Neuron (in vitro differentiated cells): ENCODE measurements around the gene RBM4B.

Experiments used
- H2AFZ ChIP-seq: one replicate; pipeline ENCODE4 v1.6.1; 2013; ENCODE audit warnings: low read depth, mild to moderate bottlenecking, inconsistent platforms, low read length, moderate library complexity
- H3K27me3 ChIP-seq: one replicate; pipeline ENCODE4 v1.6.1; 2013; ENCODE audit warnings: low read length; ENCODE audit not compliant: insufficient read depth
- H3K36me3 ChIP-seq: one replicate; pipeline ENCODE4 v1.6.1; 2013; ENCODE audit warnings: low read length; ENCODE audit not compliant: insufficient read depth
- H3K4me1 ChIP-seq: one replicate; pipeline ENCODE4 v1.6.1; 2013; ENCODE audit warnings: low read length; ENCODE audit not compliant: insufficient read depth
- H3K4me3 ChIP-seq: 2 replicates; pipeline ENCODE4 v1.5.1; 2013; ENCODE audit warnings: mild to moderate bottlenecking, low read length, moderate library complexity
- H3K9me3 ChIP-seq: one replicate; pipeline ENCODE4 v1.6.1; 2013; ENCODE audit warnings: low read length

The RBM4B gene

DNA sequence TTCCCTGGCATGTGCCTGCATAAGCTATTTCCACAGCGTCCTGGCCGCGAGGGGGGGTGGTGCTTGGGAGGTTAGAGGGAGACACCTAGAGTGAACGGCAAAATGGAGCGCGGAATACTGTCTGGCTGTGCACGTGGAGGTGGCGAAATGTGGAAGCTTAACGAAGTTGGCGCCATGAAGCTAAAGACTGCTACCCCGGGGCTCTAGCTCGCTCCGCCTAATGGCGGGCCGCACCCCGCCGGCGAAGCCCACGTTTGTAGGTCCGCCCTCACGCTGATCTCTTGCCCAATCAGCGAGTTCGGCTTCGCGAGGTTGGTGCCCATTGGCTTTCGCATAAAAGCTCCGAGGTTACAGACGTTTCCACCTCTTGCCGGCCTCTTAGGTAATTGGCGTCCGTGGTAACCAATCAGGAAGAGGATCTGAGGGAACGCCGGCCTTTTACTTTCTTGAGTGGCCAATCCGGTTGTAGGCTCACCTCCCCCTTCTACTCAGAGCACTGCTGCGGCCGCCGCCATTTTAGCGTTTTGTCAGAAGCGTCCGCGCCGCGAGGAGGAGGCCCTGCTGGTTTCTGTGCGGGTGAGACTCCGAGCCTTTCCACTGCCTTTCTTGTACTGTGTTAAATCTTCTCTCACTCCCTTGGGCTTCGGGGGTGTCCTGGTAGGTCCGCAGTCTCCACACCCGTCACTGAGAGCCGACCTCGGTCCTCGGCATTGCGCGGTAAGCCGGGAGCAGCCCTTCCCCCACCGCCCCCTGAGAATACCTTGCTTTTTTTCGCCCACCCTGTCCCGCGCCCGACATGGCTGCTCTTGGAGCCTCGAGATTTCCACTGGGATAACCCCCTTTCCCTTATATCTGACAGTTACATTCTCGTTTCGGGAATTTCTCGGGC, 39.3 kb downstream of the RBM4B start, which contains the start of gene RBM4:
Gene RBM4, plus strand, starts transcription at position 527 of the 889 bp plus-strand sequence. CDS start 1,009 bp downstream, outside the sequence.
- peak within 1 kb of the TSS; percentile 94 for H3K4me3 ChIP-seq
- H3K36me3 ChIP-seq, result peaks cover 50% of the 10 kb centered on the region
- peaks cover 55% of the 10 kb centered on the region for H3K4me1 ChIP-seq
- H2AFZ ChIP-seq, result no peak within 1 kb of the TSS
- peaks cover 2% of the 10 kb centered on the region for H3K9me3 ChIP-seq
- H3K27me3 ChIP-seq, result no peaks in the 10 kb centered on the region

DNA sequence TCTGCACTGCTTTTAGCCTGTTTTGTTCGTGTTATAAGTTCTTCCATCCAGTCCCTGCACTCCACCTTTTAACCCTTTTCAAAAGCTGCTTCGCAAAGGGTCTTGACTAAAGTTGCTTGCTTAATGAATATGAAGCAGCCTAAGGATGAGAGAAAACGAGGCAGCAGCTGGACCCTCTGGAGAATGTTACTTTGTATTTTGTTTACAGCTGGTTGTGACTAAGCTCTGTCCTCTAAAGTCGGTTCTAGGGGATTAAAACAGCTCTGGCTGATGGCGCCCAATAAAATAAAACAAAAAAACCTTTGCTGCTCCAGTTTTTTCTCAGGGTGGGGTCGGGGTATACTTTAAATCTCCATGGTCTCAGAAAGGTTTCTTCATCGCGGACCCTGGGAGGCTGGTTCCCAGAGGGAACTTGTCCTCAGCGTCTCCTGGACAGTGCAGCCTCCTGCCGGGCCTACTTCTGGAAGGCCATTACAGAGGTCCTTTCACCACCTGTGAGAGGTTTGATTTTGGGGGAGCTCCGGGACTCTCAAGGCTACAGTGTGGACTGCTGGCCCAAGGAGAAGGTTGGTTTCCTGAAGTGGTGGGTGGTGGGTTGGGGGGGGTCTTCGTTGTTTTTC, 40.0 kb downstream of the RBM4B start:
- H2AFZ ChIP-seq, result no peak overlapping the region
- peaks cover 47% of the 10 kb centered on the region for H3K4me1 ChIP-seq
- H3K4me3 ChIP-seq, result peak overlapping the region; percentile 57
- no peaks in the 10 kb centered on the region for H3K27me3 ChIP-seq
- peaks cover 49% of the 10 kb centered on the region for H3K36me3 ChIP-seq
- H3K9me3 ChIP-seq, result no peaks in the 10 kb centered on the region

DNA sequence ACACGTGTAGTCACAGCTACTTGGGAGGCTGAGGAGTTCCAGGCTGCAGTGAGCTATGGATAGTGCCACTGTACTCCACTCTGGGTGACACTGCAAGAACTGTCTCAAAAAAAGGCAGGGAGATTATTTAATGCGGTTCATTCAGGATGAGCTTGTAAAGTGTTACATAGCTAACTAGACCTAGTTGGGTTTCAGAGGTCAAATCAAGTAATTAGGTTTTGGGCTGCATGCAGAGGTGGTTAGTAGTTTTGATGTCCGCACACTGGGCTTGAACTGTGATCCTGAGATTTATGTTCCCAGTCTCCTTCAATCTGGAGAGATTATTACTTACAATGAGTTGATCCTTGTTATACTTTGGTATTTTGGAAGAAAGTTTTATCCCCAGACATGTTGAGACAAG, 41.3 kb downstream of the RBM4B start:
- Histone ChIP-seq H3K36me3 (peaks cover 42% of the 10 kb centered on the region), H3K27me3 (no peaks in the 10 kb centered on the region), H2AFZ (no peak overlapping the region), H3K9me3 (no peaks in the 10 kb centered on the region), H3K4me3 (no peak overlapping the region), H3K4me1 (peaks cover 35% of the 10 kb centered on the region)

DNA sequence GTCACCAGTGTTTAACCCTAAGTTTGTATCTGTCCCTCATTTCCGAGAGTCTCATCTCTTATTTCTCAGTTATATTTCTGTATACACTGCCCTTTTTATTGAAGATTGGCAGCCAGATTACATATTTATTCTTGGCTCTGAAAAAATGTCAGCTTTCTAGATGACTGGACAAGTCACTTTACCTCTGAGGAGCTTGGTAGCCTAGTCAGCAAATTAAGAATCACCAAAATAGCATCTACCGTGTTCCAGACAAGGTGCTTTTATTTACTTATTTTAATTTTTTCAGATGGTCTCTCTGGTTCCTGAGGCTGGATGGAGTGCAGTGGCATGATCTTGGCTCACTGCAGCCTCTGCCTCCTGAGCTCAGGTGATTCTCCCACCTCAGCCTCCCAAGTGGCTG, 44.7 kb downstream of the RBM4B start:
- no peaks in the 10 kb centered on the region for H3K27me3 ChIP-seq
- no peaks in the 10 kb centered on the region for H3K9me3 ChIP-seq
- H3K36me3 ChIP-seq, result peaks cover 51% of the 10 kb centered on the region
- H3K4me1 ChIP-seq, result peaks cover 8% of the 10 kb centered on the region
- no peak overlapping the region for H2AFZ ChIP-seq
- H3K4me3 ChIP-seq, result no peak overlapping the region

DNA sequence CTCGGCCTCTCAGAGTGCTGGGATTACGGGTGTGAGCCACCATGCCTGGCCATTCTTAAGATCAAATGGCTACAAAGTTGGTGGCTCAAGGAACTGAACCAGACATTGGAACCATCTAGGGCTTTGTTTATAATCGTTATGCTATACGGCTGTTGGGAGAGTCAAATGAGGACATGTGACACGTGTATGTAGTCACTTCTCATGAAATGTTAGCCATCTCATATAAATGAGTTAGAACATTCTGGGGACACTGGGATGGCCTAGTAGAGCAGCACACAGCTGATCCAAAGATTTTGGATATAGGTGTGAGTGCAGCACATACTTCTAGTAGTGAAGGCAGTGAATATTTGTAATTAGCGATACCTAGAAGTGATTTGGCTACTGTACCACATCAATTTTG, 45.8 kb downstream of the RBM4B start:
- no peaks in the 10 kb centered on the region for H3K27me3 ChIP-seq
- peaks cover 62% of the 10 kb centered on the region for H3K36me3 ChIP-seq
- H3K4me3 ChIP-seq, result no peak overlapping the region
- no peaks in the 10 kb centered on the region for H3K9me3 ChIP-seq
- H3K4me1 ChIP-seq, result no peaks in the 10 kb centered on the region
- H2AFZ ChIP-seq, result no peak overlapping the region

DNA sequence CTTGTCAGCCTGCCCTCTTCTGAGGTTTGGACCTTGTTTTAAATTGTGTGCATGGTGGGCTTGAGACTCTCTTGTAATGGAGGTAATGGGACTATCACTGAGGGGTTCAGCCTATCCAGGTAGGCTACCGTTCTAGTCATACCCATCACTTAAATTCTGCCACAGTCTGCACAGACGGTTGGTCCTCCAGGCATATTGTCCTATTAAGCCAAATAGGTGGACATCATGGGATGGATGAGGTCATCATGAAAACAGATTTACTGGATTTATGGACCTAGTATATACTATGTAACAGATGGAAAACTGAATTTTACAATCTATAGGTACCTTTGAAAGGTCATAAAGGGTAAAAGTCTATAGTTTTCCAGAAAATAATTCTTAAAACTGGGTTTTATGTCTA, 48.3 kb downstream of the RBM4B start:
- H3K27me3 ChIP-seq, result no peaks in the 10 kb centered on the region
- H2AFZ ChIP-seq, result no peak overlapping the region
- peaks cover 82% of the 10 kb centered on the region for H3K36me3 ChIP-seq
- no peak overlapping the region for H3K4me3 ChIP-seq
- no peaks in the 10 kb centered on the region for H3K4me1 ChIP-seq
- H3K9me3 ChIP-seq, result no peaks in the 10 kb centered on the region

DNA sequence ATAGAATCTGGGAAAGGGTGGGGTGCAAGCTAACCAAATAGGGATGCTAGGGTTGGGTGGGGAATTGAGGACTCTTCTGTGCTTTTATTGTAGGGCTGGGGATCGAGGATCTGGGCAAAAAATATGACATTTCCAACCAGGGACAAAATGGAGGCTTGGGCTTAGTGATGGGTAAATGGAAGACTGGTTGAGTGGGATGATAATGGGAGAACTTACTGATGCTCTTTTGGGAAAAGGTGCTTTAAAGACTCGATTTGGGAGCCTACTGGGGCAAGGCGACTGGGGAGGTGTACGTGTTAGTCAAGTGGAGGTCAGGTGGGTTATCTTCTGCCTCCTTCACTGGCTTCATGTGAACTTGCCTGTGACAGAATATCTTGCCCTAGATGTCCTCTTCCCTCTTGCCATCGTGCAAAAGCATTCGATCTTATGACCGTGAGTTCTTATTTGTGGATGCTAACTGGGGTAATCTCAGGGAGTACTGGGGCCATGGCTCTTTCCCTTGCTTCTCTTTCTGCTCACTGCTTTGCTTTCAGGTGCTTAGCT, 49.6 kb downstream of the RBM4B start:
- Histone ChIP-seq H3K9me3 (no peaks in the 10 kb centered on the region), H2AFZ (no peak overlapping the region), H3K4me1 (no peaks in the 10 kb centered on the region), H3K4me3 (no peak overlapping the region), H3K27me3 (no peaks in the 10 kb centered on the region), H3K36me3 (peaks cover 84% of the 10 kb centered on the region)

DNA sequence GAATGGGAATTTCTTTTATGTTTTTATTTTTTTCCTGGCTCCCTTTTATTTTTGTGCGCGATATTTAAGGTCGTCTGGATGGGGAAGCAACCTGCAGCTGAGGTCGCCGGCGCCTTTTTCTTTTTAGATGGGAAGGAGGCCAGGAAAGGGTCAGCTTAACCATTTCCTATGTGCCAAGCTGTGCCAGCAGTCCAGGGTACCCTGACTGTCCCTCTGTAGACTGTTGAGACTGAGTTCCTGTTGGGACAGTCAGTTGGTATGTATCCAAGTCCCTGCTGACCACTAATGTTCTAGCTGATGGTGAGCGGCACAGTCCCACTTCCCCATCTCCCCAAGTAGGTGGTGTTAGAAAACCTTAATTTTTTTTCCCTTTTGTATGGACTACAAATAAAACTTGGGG, 50.8 kb downstream of the RBM4B start:
- H3K36me3 ChIP-seq, result peaks cover 86% of the 10 kb centered on the region
- H3K27me3 ChIP-seq, result no peaks in the 10 kb centered on the region
- no peaks in the 10 kb centered on the region for H3K4me1 ChIP-seq
- H2AFZ ChIP-seq, result no peak overlapping the region
- H3K9me3 ChIP-seq, result no peaks in the 10 kb centered on the region
- H3K4me3 ChIP-seq, result no peak overlapping the region

DNA sequence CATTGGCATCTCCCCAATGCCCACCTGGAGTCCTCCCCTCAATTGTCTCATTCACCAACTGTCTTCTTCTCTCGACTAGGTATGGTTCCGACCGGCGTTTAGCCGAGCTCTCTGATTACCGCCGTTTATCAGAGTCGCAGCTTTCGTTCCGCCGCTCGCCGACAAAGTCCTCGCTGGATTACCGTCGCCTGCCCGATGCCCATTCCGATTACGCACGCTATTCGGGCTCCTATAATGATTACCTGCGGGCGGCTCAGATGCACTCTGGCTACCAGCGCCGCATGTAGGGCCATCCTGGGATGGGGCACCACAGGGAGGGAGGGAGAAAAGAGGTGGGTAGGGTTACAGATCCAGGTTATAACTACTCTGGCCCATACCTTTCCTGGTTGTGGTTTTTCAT, 51.3 kb downstream of the RBM4B start:
- no peaks in the 10 kb centered on the region for H3K9me3 ChIP-seq
- no peaks in the 10 kb centered on the region for H3K4me1 ChIP-seq
- H3K27me3 ChIP-seq, result no peaks in the 10 kb centered on the region
- H3K4me3 ChIP-seq, result no peak overlapping the region
- H2AFZ ChIP-seq, result no peak overlapping the region
- H3K36me3 ChIP-seq, result peaks cover 91% of the 10 kb centered on the region

DNA sequence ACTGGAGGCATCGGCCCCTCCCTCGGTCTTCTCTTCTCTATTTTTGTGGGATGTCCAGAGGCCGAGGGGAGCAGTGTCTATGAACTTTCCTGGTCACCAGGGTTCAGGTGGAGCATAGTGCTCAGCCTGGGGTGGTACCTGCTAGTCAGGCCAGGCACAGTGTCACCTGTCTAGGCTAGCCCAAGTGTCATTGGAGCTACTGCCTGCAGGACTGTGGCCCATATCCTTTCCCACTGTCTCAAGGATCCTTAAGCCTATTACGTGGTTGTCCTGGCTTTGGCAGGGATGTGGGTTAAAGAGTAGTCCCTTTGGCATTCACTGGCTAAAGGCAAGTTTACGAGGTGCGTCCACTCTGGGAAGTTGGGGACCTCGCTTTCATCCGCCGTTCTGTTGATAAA, 51.9 kb downstream of the RBM4B start:
- H3K4me3 ChIP-seq, result no peak overlapping the region
- H3K4me1 ChIP-seq, result no peaks in the 10 kb centered on the region
- peaks cover 95% of the 10 kb centered on the region for H3K36me3 ChIP-seq
- H3K9me3 ChIP-seq, result no peaks in the 10 kb centered on the region
- H2AFZ ChIP-seq, result no peak overlapping the region
- no peaks in the 10 kb centered on the region for H3K27me3 ChIP-seq

DNA sequence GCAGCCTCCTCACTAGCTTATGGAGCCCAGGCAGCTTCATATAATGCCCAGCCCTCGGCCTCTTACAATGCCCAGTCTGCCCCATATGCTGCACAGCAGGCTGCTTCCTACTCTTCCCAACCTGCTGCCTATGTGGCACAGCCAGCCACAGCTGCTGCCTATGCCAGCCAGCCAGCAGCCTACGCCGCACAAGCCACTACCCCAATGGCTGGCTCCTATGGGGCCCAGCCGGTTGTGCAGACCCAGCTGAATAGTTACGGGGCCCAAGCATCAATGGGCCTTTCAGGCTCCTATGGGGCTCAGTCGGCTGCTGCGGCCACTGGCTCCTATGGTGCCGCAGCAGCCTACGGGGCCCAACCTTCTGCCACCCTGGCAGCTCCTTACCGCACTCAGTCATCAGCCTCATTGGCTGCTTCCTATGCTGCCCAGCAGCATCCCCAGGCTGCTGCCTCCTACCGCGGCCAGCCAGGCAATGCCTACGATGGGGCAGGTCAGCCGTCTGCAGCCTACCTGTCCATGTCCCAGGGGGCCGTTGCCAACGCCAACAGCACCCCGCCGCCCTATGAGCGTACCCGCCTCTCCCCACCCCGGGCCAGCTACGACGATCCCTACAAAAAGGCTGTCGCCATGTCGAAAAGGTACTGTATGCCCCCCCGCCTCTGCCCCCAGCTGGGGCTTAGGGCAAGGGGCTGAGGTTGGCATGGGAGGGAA, 52.5 kb downstream of the RBM4B start:
- H3K9me3 ChIP-seq, result no peaks in the 10 kb centered on the region
- H3K4me1 ChIP-seq, result no peaks in the 10 kb centered on the region
- H3K27me3 ChIP-seq, result no peaks in the 10 kb centered on the region
- H3K36me3 ChIP-seq, result peaks cover 93% of the 10 kb centered on the region
- H3K4me3 ChIP-seq, result no peak overlapping the region
- no peak overlapping the region for H2AFZ ChIP-seq

DNA sequence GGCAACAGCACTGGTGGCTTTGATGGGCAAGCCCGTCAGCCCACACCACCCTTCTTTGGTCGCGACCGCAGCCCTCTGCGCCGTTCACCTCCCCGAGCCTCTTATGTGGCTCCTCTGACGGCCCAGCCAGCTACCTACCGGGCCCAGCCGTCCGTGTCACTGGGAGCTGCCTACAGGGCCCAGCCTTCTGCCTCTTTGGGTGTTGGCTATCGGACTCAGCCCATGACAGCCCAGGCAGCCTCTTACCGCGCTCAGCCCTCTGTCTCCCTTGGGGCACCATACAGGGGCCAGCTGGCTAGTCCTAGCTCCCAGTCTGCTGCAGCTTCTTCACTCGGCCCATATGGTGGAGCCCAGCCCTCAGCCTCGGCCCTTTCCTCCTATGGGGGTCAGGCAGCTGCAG, 53.2 kb downstream of the RBM4B start:
- Histone ChIP-seq H3K27me3 (no peaks in the 10 kb centered on the region), H3K36me3 (peaks cover 89% of the 10 kb centered on the region), H3K4me1 (no peaks in the 10 kb centered on the region), H3K9me3 (no peaks in the 10 kb centered on the region), H2AFZ (no peak overlapping the region), H3K4me3 (no peak overlapping the region)

DNA sequence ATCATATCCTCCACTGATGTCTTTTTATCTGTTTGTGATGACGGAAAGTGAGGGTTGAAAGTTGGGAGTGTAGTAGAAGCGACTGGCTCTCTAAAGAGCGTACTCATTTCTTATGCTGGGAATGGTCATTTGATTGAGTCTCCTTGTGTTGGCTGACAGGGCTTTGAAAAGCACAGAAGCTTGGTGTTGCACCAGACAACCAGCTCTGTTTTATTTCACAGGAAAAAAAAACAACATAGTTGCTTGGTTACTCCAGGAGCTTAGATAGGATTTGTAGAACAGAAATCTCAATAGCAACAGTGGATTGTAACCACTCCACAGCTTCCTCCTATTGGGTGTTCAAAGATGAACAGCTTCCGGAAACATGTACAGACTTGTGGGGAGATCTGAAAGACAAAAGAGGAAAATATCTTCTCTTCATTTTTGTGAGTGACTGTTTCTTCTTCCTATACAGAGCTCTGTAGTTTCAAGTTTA, 58.6 kb downstream of the RBM4B start:
- Histone ChIP-seq H2AFZ (no peak overlapping the region), H3K36me3 (peaks cover 52% of the 10 kb centered on the region), H3K4me3 (peak overlapping the region; percentile 81), H3K27me3 (no peaks in the 10 kb centered on the region), H3K9me3 (no peaks in the 10 kb centered on the region), H3K4me1 (peaks cover 21% of the 10 kb centered on the region)
